Upper lobe of left lung (tissue), 6 donors: ENCODE results near the gene SPAM1. TPM values are rescaled to one million over a fixed set of nuclear protein-coding genes. Genes with fewer than 3 reads are reported as not detected.

ENCODE experiments used
- ATAC-seq, 2 donors: fragments of 200-7000 bp; cut with Tn5 transposase; one replicate each; pipeline ENCODE4 v1.9.1; 2022; ENCODE audit warnings: mild to moderate bottlenecking in 2 of 2, moderate library complexity in 2 of 2; ENCODE audit not compliant: low FRiP score in 2 of 2
- DNase-seq, 2 donors: peaks; one replicate each; pipeline ENCODE4 v3.0.0-alpha.2; 2019 to 2020
- H3K27ac ChIP-seq, 4 donors: fragments of 200-600 bp; sonication (generic); one replicate each; pipeline ENCODE4 v1.5.1; 2016 to 2019
- H3K27me3 ChIP-seq, 4 donors: fragments of 200-600 bp; sonication (generic); one replicate each; pipeline ENCODE4 v1.5.1; 2017 to 2019
- H3K36me3 ChIP-seq, 4 donors: fragments of 200-600 bp; sonication (generic); one replicate each; pipeline ENCODE4 v1.5.1; 2016 to 2019
- H3K4me1 ChIP-seq, 4 donors: fragments of 200-600 bp; sonication (generic); one replicate each; pipeline ENCODE4 v1.5.1; 2018 to 2019
- H3K4me3 ChIP-seq, 4 donors: fragments of 200-600 bp; sonication (generic); one replicate each; pipeline ENCODE4 v1.5.1; 2017 to 2019; ENCODE audit warnings: mild to moderate bottlenecking in 2 of 4, moderate library complexity in 1 of 4
- H3K9me3 ChIP-seq, 4 donors: fragments of 200-600 bp; sonication (generic); one replicate each; pipeline ENCODE4 v1.5.1; 2018 to 2019
- EP300 ChIP-seq, 4 donors: sonication (generic); formaldehyde crosslinking; IDR thresholded peaks; one replicate each; pipeline ENCODE4 v1.5.1; 2017; ENCODE audit warnings: antibody characterized with exemption in 4 of 4, control low read depth in 2 of 4
- POLR2A ChIP-seq, 4 donors: fragments of 450-650 bp; IDR thresholded peaks; one replicate each; pipeline ENCODE4 v1.5.1; 2016 to 2017; ENCODE audit warnings: antibody characterized with exemption in 4 of 4, mild to moderate bottlenecking in 2 of 4
- POLR2AphosphoS5 ChIP-seq, 2 donors: sonication (generic); formaldehyde crosslinking; IDR thresholded peaks; one replicate each; pipeline ENCODE4 v1.5.1; 2017; ENCODE audit warnings: antibody characterized with exemption in 2 of 2
- WGBS, 2 donors: methylation state at CpG; one replicate each; pipeline ENCODE4 v1.1.5; 2017 to 2018; 5-methylcytosine and 5-hydroxymethylcytosine counted together
- total RNA-seq, 6 donors: library from RNA; depleted of rRNA in 4 of 6; stranded (reverse); fragments of >200 nt in 4 of 6; gene quantifications; one replicate each; pipeline versions ENCODE4 v1.1.0 to v1.2.1, GENCODE V29; 2016 to 2021
- TF ChIP-seq, protein P1 (sequence below), 6 experiments: fragments of 450-650 bp in 4 of 6; fragments of 200-600 bp in 2 of 6; sonication (generic) in 2 of 6; IDR thresholded peaks; one replicate each; pipeline ENCODE4 v1.5.1; 2016 to 2019; ENCODE audit warnings: antibody characterized with exemption in 6 of 6
- donor health status: DM: no; HTN: no; CAD: no; lungs with moderate emphysema.
- donor health status: DM: no; HTN: yes; CAD: no; lungs with severe emphysema.

Gene SPAM1
- total RNA-seq, 6 donors from 2014 or later, result not detected

DNA sequence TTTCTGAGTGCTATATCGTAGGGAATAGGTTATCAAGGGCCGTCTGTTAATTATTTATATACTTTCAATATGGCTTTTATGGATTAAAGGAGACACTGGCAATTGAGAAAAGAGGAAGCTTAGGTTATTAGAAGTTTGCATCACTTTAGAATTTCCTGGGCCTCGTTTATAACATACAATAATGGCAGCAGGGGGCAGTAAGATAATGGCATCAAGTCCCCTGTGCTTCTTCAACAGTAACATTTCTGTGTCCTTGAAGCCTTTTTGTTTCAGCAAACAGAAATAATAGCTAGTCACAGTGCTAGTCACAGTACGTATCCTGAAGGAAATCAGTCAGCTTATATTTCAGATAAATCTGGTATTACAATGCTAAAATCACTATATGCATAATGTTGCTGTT lies 41.9 kb downstream of the SPAM1 start:
- H3K4me3 ChIP-seq, result no peak overlapping the region
- DNase-seq (no peak), ATAC-seq (no peak)
- H3K27ac ChIP-seq, result no peak overlapping the region
- H3K27me3 ChIP-seq, result no peaks in the 10 kb centered on the region
- H3K4me1 ChIP-seq, result no peaks in the 10 kb centered on the region
- TF ChIP-seq POLR2AphosphoS5 (IDR thresholded peaks at IDR 0.05) (no peak), EP300 (IDR thresholded peaks at IDR 0.05) (no peak), POLR2A (IDR thresholded peaks at IDR 0.05) (no peak)
- TF ChIP-seq, protein P1, sequence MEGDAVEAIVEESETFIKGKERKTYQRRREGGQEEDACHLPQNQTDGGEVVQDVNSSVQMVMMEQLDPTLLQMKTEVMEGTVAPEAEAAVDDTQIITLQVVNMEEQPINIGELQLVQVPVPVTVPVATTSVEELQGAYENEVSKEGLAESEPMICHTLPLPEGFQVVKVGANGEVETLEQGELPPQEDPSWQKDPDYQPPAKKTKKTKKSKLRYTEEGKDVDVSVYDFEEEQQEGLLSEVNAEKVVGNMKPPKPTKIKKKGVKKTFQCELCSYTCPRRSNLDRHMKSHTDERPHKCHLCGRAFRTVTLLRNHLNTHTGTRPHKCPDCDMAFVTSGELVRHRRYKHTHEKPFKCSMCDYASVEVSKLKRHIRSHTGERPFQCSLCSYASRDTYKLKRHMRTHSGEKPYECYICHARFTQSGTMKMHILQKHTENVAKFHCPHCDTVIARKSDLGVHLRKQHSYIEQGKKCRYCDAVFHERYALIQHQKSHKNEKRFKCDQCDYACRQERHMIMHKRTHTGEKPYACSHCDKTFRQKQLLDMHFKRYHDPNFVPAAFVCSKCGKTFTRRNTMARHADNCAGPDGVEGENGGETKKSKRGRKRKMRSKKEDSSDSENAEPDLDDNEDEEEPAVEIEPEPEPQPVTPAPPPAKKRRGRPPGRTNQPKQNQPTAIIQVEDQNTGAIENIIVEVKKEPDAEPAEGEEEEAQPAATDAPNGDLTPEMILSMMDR (IDR thresholded peaks at IDR 0.05), result no peak
- H3K36me3 ChIP-seq, result no peaks in the 10 kb centered on the region
- H3K9me3 ChIP-seq, result no peaks in the 10 kb centered on the region
- WGBS, 2 donors, result 46 to 64% methylated on average over 4 of the region's 4 CpGs

DNA sequence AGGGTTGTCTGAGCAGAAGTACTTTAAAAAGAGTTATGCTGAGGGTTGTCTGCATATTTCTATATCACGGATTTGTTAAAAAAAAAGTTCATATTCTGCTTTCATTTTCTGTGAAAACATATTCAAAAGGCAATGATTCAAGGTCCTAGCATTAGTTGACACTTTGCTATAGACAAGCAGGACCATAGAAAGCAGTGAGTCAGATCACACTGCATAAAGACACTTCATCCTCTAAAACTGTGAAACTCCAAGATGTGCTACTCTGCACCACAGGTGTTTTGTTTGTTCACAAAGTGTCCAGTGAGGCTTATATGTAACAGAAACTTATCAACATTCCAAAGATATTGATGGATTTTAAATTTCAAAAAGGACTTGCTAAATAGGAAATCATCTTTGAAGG lies 47.0 kb downstream of the SPAM1 start:
- 55 to 63% methylated on average over 1 of the region's 1 CpG for whole genome bisulfite sequencing, 2 donors
- TF ChIP-seq EP300 (IDR thresholded peaks at IDR 0.05), result no peak
- no peak for TF ChIP-seq POLR2A (IDR thresholded peaks at IDR 0.05)
- TF ChIP-seq, protein P1 (IDR thresholded peaks at IDR 0.05), result no peak
- no peak for TF ChIP-seq POLR2AphosphoS5 (IDR thresholded peaks at IDR 0.05)
- Histone ChIP-seq H3K4me3 (no peak overlapping the region), H3K4me1 (no peaks in the 10 kb centered on the region), H3K36me3 (no peaks in the 10 kb centered on the region), H3K9me3 (no peaks in the 10 kb centered on the region), H3K27me3 (no peaks in the 10 kb centered on the region), H3K27ac (no peak overlapping the region)
- DNase-seq (no peak), ATAC-seq (no peak)

DNA sequence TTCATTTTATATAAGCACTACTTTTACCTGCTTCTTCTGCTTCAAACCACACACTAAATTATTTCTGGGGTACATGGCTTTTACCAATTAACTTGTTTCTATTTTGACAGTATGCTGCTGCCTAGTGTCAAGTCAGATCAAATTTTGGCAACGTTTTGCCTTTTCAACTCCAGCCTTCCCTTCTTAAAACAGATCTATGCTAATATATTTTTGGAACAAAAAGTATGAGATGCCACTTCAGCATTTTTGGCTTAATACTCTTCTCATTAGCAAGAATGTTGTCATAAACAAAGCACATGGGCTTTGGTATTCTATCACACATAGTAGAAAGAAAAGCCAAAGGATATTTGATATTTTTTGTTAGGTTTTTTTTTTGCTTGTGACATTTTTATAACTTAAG lies 47.8 kb downstream of the SPAM1 start:
- H3K4me1 ChIP-seq, result no peaks in the 10 kb centered on the region
- H3K9me3 ChIP-seq, result no peaks in the 10 kb centered on the region
- no peak overlapping the region for H3K27ac ChIP-seq
- 44 to 57% methylated on average over 1 of the region's 1 CpG for whole genome bisulfite sequencing, 2 donors
- ATAC-seq (no peak), DNase-seq (no peak)
- no peaks in the 10 kb centered on the region for H3K27me3 ChIP-seq
- TF ChIP-seq EP300 (IDR thresholded peaks at IDR 0.05) (no peak), POLR2AphosphoS5 (IDR thresholded peaks at IDR 0.05) (no peak), POLR2A (IDR thresholded peaks at IDR 0.05) (no peak)
- TF ChIP-seq, protein P1 (IDR thresholded peaks at IDR 0.05), result no peak
- H3K4me3 ChIP-seq, result no peak overlapping the region
- H3K36me3 ChIP-seq, result no peaks in the 10 kb centered on the region

DNA sequence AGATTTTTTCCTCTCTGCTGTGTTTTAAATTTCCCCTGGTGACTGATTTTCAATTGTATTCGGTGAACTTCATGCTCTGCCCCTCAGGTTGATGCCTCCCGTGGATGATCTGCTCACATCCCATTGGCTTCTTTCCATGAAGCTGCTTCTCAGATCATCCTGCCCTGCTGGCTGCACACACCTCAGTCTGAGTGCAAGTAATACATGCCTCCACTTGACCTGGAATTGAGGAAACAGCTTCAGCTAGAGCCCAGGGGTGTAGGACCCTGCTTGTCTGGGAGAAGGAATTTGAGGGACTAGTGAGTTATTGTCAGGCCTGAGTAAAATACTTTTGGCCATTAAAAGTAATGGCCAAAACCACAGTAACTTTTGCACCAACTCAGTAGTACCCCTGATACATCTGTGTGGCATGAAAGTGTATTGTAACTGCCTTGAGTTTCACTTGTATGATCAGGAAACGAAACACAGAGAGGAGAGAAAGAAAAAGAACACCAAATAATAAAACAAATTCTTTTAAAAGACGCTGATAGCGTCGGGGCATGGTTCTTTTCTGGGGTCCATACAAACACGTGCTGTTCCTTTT lies 49.4 kb downstream of the SPAM1 start:
- no peaks in the 10 kb centered on the region for H3K4me1 ChIP-seq
- no peaks in the 10 kb centered on the region for H3K36me3 ChIP-seq
- no peak for ATAC-seq
- TF ChIP-seq, protein P1 (IDR thresholded peaks at IDR 0.05), result no peak
- TF ChIP-seq POLR2A (IDR thresholded peaks at IDR 0.05), result no peak
- no peaks in the 10 kb centered on the region for H3K27me3 ChIP-seq
- no peak overlapping the region for H3K27ac ChIP-seq
- 52 to 70% methylated on average over 7 of the region's 7 CpGs for WGBS, 2 donors
- H3K4me3 ChIP-seq, result no peak overlapping the region
- H3K9me3 ChIP-seq, result no peaks in the 10 kb centered on the region
- no peak for DNase-seq

DNA sequence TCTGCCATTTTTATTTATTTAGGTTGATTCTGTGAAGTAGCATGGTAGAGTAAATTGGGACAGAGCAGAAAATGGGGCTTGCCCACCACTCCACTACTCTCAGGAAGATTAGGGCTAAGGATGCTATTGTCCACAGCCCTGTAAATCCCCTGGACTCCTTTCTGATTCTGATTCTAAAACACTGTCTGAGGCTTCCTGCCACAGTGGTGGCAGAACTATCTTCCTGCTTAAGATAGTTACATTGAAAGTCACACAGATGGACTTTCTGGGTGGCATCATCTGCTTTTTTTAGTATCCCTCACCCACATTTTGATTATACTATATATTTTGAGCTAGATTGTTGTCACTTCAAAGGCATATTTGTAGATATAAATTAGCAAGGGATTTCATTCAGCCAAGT lies 50.0 kb downstream of the SPAM1 start:
- TF ChIP-seq, protein P1 (IDR thresholded peaks at IDR 0.05), result no peak
- TF ChIP-seq EP300 (IDR thresholded peaks at IDR 0.05) (no peak), POLR2A (IDR thresholded peaks at IDR 0.05) (no peak), POLR2AphosphoS5 (IDR thresholded peaks at IDR 0.05) (no peak)
- ATAC-seq (no peak), DNase-seq (no peak)
- Histone ChIP-seq H3K4me1 (no peaks in the 10 kb centered on the region), H3K27ac (no peak overlapping the region), H3K9me3 (no peaks in the 10 kb centered on the region), H3K27me3 (no peaks in the 10 kb centered on the region), H3K4me3 (no peak overlapping the region), H3K36me3 (no peaks in the 10 kb centered on the region)
